HFFc6 (cell line): ENCODE measurements around the gene B3GNT8. TPM values are rescaled to one million over a fixed set of nuclear protein-coding genes. Genes with fewer than 3 reads are reported as not detected.
"Not testable (repeated sequence)": the region's sequence is repeated elsewhere in the genome, so short reads cannot be mapped to it uniquely, and the experiment has no call there.

Experiments
- DNase-seq: peaks from one replicate; pipeline ENCODE4 v3.0.0-alpha.2; 2018
- H3K27ac Mint-ChIP-seq: 2 replicates; pipeline ENCODE4 v1.8.0; 2020; ENCODE audit warnings: mild to moderate bottlenecking, mixed read lengths
- H3K27me3 Mint-ChIP-seq: 2 replicates; pipeline ENCODE4 v1.8.0; 2021; ENCODE audit warnings: mild to moderate bottlenecking, moderate library complexity, mixed read lengths; ENCODE audit not compliant: insufficient read depth
- H3K36me3 Mint-ChIP-seq: 2 replicates; pipeline ENCODE4 v1.8.0; 2021; ENCODE audit warnings: low read depth, mixed read lengths
- H3K4me1 Mint-ChIP-seq: 2 replicates; pipeline ENCODE4 v1.8.0; 2020; ENCODE audit warnings: low read depth, mixed read lengths
- H3K4me3 Mint-ChIP-seq: 2 replicates; pipeline ENCODE4 v1.8.0; 2020; ENCODE audit warnings: mild to moderate bottlenecking, moderate library complexity, mixed read lengths
- H3K9me3 Mint-ChIP-seq: 2 replicates; pipeline ENCODE4 v1.8.0; 2020; ENCODE audit warnings: mild to moderate bottlenecking, mixed read lengths
- total RNA-seq, 6 experiments: library from RNA; stranded (reverse); fragmentation: NEBNext Ultra II Directional; extraction: Animal tissue kit (Norgen Biotek cat#: 25700); gene quantifications; 2 replicates in 1 of 6; 3 replicates in 5 of 6; pipeline ENCODE4 v1.2.3, GENCODE V29; 2021
- TF ChIP-seq, protein P1 (sequence below): fragments of 200-600 bp; sonication (generic); IDR thresholded peaks from 2 replicates; pipeline ENCODE4 v1.5.0; 2021; ENCODE audit warnings: antibody characterized with exemption, mild to moderate bottlenecking

B3GNT8 gene
- total RNA-seq, 6 experiments from 2014 or later, result 0.47 to 2.1 (median 0.99) TPM

GRCh38 chr19:41392775-41393174, 34.4 kb downstream of the B3GNT8 start:
- Mint-ChIP-seq H3K27me3 (no peaks in the 10 kb centered on the region), H3K4me1 (peaks cover 18% of the 10 kb centered on the region), H3K27ac (no peak overlapping the region), H3K4me3 (no peak overlapping the region), H3K9me3 (no peaks in the 10 kb centered on the region), H3K36me3 (peaks cover 5% of the 10 kb centered on the region; the same call in 1 of the 2 replicates)
- no peak for DNase-seq
- TF ChIP-seq, protein P1, sequence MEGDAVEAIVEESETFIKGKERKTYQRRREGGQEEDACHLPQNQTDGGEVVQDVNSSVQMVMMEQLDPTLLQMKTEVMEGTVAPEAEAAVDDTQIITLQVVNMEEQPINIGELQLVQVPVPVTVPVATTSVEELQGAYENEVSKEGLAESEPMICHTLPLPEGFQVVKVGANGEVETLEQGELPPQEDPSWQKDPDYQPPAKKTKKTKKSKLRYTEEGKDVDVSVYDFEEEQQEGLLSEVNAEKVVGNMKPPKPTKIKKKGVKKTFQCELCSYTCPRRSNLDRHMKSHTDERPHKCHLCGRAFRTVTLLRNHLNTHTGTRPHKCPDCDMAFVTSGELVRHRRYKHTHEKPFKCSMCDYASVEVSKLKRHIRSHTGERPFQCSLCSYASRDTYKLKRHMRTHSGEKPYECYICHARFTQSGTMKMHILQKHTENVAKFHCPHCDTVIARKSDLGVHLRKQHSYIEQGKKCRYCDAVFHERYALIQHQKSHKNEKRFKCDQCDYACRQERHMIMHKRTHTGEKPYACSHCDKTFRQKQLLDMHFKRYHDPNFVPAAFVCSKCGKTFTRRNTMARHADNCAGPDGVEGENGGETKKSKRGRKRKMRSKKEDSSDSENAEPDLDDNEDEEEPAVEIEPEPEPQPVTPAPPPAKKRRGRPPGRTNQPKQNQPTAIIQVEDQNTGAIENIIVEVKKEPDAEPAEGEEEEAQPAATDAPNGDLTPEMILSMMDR, result no peak

- no peak for DNase-seq
- Mint-ChIP-seq H3K4me1 (peaks cover 16% of the 10 kb centered on the region), H3K9me3 (no peaks in the 10 kb centered on the region), H3K36me3 (peaks cover 5% of the 10 kb centered on the region; the same call in 1 of the 2 replicates), H3K27me3 (no peaks in the 10 kb centered on the region), H3K27ac (no peak overlapping the region), H3K4me3 (no peak overlapping the region)
- TF ChIP-seq, protein P1, result no peak
Measured at GRCh38 chr19:41391618-41392017, 35.6 kb downstream of the B3GNT8 start.

DNA sequence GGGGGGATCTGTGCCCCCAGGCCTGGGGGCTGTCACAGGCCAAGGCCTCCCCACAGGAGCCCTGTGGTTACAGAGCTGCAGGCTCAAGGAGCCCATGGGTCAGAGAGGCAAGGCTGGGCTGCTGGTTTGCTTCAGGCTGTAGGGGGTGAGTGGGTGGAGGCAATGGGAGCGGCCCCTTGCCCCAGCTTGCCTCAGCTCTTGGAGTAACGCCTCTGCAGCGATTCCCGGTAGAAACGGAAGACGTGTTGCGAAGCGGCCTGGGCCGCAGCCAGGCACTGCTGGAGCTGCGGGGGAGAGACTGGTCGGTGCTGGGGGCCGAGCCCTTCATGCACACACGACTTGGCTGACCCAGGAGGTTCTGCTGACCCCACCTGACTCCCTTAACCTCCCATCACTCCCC, 40.7 kb downstream of the B3GNT8 start:
- Mint-ChIP-seq H3K27me3 (no peaks in the 10 kb centered on the region), H3K36me3 (peaks cover 10% of the 10 kb centered on the region; the same call in 1 of the 2 replicates), H3K4me1 (no peaks in the 10 kb centered on the region), H3K4me3 (no peak overlapping the region), H3K9me3 (no peaks in the 10 kb centered on the region), H3K27ac (no peak overlapping the region)
- no peak for DNase-seq
- TF ChIP-seq, protein P1, result no peak

- Mint-ChIP-seq H3K27ac (no peak overlapping the region), H3K4me1 (peaks cover 11% of the 10 kb centered on the region), H3K27me3 (no peaks in the 10 kb centered on the region), H3K36me3 (peaks cover 6% of the 10 kb centered on the region; the same call in 1 of the 2 replicates), H3K9me3 (no peaks in the 10 kb centered on the region), H3K4me3 (no peak overlapping the region)
- TF ChIP-seq, protein P1, result no peak
- DNase-seq, result no peak
Measured at GRCh38 chr19:41384351-41384750, 42.8 kb downstream of the B3GNT8 start.

DNA sequence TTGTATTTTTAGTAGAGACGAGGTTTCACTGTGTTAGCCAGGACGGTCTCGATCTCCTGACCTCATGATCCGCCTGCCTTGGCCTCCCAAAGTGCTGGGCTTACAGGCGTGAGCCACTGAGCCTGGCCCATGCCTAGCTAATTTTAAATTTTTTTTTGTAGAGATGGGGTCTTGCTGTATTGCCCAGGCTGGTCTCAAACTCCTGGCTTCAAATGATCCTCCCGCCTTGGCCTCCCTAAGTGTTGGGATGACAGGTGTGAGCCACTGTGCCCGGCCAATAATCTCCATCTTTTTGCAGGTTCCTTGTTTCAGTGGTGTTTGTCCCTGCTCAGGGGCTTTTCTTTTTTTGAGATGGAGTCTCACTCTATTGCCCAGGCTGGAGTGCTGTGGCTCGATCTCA, 45.6 kb downstream of the B3GNT8 start:
- H3K4me3 Mint-ChIP-seq, H3K36me3 Mint-ChIP-seq, H3K27me3 Mint-ChIP-seq, H3K27ac Mint-ChIP-seq, H3K9me3 Mint-ChIP-seq, DNase-seq: not testable (repeated sequence)
- peaks cover 18% of the 10 kb centered on the region for H3K4me1 Mint-ChIP-seq

GRCh38 chr19:41377977-41378709, 49.0 kb downstream of the B3GNT8 start:
- H3K4me3 Mint-ChIP-seq, result no peak overlapping the region
- H3K9me3 Mint-ChIP-seq, result no peaks in the 10 kb centered on the region
- TF ChIP-seq, protein P1, result peak; percentile 33
- no peak for DNase-seq
- H3K27me3 Mint-ChIP-seq, result peaks cover 2% of the 10 kb centered on the region
- H3K27ac Mint-ChIP-seq, result no peak overlapping the region
- H3K4me1 Mint-ChIP-seq, result peaks cover 33% of the 10 kb centered on the region
- no peaks in the 10 kb centered on the region for H3K36me3 Mint-ChIP-seq
